Mesodermal cell (in vitro differentiated cells): ENCODE measurements around the gene PDE6H.

Experiments used
- H3K27ac ChIP-seq: 2 replicates; pipeline ENCODE4 v1.7.0; 2013; ENCODE audit warnings: mild to moderate bottlenecking, low read depth, low read length, moderate library complexity; ENCODE audit not compliant: severe bottlenecking
- H3K36me3 ChIP-seq: 2 replicates; pipeline ENCODE4 v1.7.1; 2013; ENCODE audit warnings: mild to moderate bottlenecking, low read length, moderate library complexity; ENCODE audit not compliant: control insufficient read depth, insufficient read depth
- H3K4me1 ChIP-seq: one replicate; pipeline ENCODE4 v1.7.1; 2013; ENCODE audit warnings: mild to moderate bottlenecking, low read length; ENCODE audit not compliant: insufficient read depth, control insufficient read depth, poor library complexity, severe bottlenecking
- H3K4me3 ChIP-seq: 2 replicates; pipeline ENCODE4 v1.7.0; 2013; ENCODE audit warnings: low read length, control low read depth, mild to moderate bottlenecking; ENCODE audit not compliant: insufficient read depth, poor library complexity, severe bottlenecking; ENCODE audit errors: extremely low read depth
- H3K9me3 ChIP-seq: 2 replicates; pipeline ENCODE4 v1.7.1; 2013; ENCODE audit warnings: mild to moderate bottlenecking, low read length, moderate library complexity; ENCODE audit not compliant: control insufficient read depth
- WGBS, 2 experiments: methylation state at CpG; one replicate each; pipeline ENCODE4 v1.1.5; 2013; ENCODE audit warnings: missing lambda C conversion rate in 2 of 2; ENCODE audit not compliant: insufficient coverage in 2 of 2; 5-methylcytosine and 5-hydroxymethylcytosine counted together

Gene PDE6H

DNA sequence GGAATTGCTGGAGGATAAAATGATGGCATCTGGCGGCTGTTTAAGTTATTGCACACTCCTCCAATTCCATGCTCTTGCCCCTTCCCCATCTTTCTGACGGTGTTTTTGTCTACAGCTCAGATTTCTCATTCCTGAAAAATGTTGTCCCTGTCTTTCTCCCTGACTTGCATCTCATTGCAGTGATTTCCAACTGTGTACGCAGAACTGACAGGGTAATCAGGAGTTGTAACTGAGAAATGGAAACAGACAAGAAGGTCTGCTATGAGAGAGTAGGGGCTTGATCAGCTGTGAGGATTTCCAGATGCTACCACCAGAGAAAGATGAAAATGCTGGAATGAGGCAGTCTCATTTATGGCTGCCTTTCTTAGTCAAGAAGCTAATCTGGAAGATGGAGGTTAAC, 35.8 kb upstream of the PDE6H start:
- peaks cover 14% of the 10 kb centered on the region for H3K4me1 ChIP-seq
- peak overlapping the region; percentile 47 for H3K27ac ChIP-seq
- no peaks in the 10 kb centered on the region for H3K36me3 ChIP-seq
- 92 to 100% methylated on average over 1 to 2 of the region's 3 CpGs for WGBS, 2 experiments
- no peaks in the 10 kb centered on the region for H3K9me3 ChIP-seq
- no peak overlapping the region for H3K4me3 ChIP-seq

DNA sequence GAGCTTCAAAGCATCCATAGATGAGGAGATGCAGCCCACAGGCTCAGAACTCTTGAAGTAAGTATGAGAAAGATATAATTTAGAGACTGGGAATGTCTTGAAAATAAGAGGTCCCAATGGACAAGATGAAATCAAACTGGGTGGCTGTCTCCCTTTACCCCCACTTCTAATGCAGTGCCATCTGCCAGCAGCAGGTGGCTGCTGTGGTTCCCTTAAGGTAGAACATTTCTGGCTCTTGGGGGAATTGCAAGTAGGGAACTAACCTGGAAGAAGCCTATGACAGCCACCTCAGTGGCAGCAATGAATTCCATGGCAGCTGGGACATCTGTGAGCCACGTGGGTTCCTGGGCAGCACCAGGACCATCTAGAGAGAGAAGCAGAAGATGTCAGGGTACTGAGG, 35.2 kb upstream of the PDE6H start:
- WGBS, 2 experiments, result 80% methylated on average over 1 of the region's 1 CpG; no CpG with 5 or more reads in 1 of the 2 experiments
- Histone ChIP-seq H3K9me3 (no peaks in the 10 kb centered on the region), H3K4me1 (peaks cover 14% of the 10 kb centered on the region), H3K27ac (no peak overlapping the region), H3K4me3 (no peak overlapping the region), H3K36me3 (no peaks in the 10 kb centered on the region)

DNA sequence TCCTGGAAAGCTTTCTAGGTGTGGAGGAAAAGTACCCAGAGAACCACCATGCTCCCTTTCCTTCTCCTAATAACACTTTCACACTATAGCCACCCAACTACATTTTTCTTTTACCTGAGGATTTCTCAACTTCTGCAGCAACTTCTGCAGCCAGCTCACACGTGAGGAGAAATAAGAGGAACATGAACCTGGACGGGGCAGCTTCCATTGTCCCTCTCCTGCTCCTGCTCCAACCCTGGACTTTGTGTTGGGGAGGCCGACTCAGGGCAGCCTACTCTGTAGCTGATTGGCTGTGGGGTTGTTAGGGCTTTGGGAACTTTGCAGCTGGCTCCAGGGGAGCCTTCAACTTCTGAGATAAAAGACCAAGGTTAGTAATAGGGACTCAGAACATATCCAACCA, 34.5 kb upstream of the PDE6H start, which contains the start of gene ERP27:
Gene ERP27 (minus strand): TSS at position 237 of the 400 bp plus-strand sequence. CDS start 29 bp downstream, at position 208.
- 81% methylated on average over 3 of the region's 3 CpGs; no CpG with 5 or more reads in 1 of the 2 experiments for WGBS, 2 experiments
- Histone ChIP-seq H3K4me1 (peaks cover 14% of the 10 kb centered on the region), H3K4me3 (no peak within 1 kb of the TSS), H3K36me3 (no peaks in the 10 kb centered on the region), H3K27ac (no peak within 1 kb of the TSS), H3K9me3 (no peaks in the 10 kb centered on the region)

DNA sequence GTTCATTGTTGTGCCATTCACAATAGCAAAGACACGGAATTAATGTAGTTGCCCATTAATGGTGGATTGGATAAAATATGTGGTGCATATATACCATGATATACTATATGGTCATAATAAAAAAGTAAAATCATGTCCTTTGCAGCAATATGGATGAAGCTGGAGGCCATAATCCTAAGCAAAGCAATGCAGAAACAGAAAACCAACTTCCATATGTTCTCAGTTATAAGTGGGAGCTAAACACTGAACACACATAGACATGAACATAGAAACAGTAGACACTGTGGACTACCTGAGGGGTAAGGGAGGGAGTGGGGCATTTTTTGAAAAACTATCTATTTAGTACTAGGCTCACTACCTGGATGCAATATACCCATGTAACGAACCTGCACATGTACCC, 31.5 kb upstream of the PDE6H start:
- WGBS, 2 experiments, result no CpG with 5 or more reads among the region's 2 CpGs

DNA sequence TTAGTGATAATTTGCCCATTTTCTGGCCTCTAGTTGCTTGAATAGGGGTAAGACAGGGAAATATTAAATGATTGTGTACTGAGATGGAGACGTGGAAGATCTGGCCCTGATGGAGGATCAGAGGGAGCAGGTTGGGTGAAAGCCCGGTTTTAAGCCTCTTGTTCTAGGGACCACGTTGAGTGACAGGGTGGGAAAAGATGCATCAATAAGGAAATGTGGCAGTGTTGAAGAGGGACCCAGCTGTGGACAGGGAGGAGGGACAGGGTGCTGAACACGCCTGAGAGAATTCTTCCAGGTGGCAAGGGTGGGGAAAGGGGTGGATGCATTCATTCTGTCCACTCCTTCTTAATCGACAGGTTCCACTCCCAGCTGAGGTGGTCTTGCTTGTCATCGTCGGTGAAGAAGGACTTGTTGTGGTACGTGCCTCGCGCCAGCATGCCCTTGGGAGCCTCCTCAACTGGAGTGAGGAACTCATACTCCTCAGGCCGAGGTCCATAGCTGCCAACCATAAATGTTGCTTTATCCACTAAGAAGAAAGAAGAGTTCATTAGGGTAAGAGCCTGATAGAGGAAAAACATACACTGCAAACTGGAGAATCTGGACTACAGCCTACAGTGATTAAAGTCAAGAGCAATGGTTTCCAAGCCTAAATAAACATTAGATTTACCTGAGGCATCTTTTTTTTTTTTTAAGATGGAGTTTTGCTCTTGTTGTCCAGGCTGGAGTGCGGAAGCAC, 30.5 kb upstream of the PDE6H start:
- Histone ChIP-seq H3K36me3 (no peaks in the 10 kb centered on the region), H3K9me3 (no peaks in the 10 kb centered on the region), H3K27ac (no peak overlapping the region), H3K4me1 (peaks cover under 1% of the 10 kb centered on the region), H3K4me3 (no peak overlapping the region)
- WGBS, 2 experiments, result 91 to 96% methylated on average over 7 to 9 of the region's 12 CpGs

More for the DNA sequence above, 31.5 kb upstream of the PDE6H start:
- no peak overlapping the region for H3K4me3 ChIP-seq
- no peaks in the 10 kb centered on the region for H3K9me3 ChIP-seq
- peaks cover 10% of the 10 kb centered on the region for H3K4me1 ChIP-seq
- H3K27ac ChIP-seq, result no peak overlapping the region
- H3K36me3 ChIP-seq, result no peaks in the 10 kb centered on the region

DNA sequence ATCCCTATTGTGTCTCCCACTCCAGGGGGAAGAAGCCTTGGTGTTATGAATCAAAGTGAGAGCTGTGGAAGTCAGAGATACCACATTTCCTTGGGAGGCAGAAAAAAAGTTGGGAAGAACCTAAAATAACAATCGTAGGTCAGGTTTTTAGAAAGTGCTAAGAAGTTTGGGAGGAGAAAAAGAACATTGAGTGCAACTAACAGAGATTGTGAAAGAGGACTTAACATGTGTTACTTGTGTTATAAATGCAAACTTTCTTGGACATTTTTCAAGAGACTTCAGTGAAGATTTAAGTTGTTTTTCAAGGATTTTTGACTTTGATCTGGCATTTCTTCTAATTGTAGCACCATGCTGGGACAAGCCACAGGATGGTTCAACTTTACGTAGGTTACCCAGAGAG, 26.7 kb upstream of the PDE6H start:
- no peaks in the 10 kb centered on the region for H3K9me3 ChIP-seq
- H3K27ac ChIP-seq, result no peak overlapping the region
- 91 to 95% methylated on average over 2 of the region's 2 CpGs for WGBS, 2 experiments
- H3K4me3 ChIP-seq, result no peak overlapping the region
- H3K4me1 ChIP-seq, result peaks cover 24% of the 10 kb centered on the region
- H3K36me3 ChIP-seq, result peaks cover 5% of the 10 kb centered on the region

DNA sequence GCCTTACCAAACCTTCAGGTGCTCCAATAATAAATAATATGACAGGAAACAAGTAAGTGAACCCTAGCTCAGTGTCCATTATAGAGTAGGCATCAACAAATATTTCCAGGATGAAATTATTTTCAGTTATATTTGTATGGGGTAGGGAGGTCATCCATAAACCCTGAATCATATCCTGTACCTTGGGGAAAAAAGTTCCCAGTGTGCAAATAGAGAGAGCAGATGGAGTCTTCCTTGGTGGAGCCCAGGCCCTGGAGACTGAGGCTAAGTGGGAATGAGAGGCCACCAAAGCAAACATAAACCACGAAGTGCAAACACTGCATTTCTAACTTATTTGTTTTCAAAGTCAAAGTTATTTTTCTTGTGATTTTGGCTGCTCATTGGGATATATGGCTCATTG, 26.0 kb upstream of the PDE6H start:
- Histone ChIP-seq H3K36me3 (peaks cover 5% of the 10 kb centered on the region), H3K4me1 (peaks cover 31% of the 10 kb centered on the region), H3K9me3 (no peaks in the 10 kb centered on the region), H3K27ac (no peak overlapping the region), H3K4me3 (no peak overlapping the region)
- 83% methylated on average over 1 of the region's 1 CpG; no CpG with 5 or more reads in 1 of the 2 experiments for WGBS, 2 experiments

DNA sequence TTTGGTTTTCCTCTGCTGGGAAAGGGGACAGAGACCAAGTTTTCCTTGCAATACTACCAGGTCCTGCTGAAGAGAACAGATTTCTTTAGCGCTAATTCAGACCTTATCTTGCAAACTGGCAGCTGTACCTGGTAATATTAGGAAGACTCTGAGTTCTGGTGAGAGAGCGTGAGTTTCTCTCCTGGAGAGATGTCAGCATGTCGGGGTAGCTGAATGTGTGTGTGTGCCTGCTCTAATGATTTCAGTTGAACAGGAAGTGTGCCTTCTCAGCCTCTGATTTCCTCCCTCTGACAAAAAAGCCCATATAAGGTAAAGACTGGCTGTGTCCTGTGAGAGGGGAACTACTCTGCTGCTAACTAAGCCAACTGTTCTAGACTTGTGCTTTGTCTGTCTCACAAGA, 24.2 kb upstream of the PDE6H start:
- 95 to 100% methylated on average over 1 to 2 of the region's 3 CpGs for WGBS, 2 experiments
- Histone ChIP-seq H3K27ac (peak overlapping the region; percentile 70), H3K4me3 (no peak overlapping the region), H3K4me1 (peaks cover 40% of the 10 kb centered on the region), H3K36me3 (peaks cover 5% of the 10 kb centered on the region), H3K9me3 (no peaks in the 10 kb centered on the region)

DNA sequence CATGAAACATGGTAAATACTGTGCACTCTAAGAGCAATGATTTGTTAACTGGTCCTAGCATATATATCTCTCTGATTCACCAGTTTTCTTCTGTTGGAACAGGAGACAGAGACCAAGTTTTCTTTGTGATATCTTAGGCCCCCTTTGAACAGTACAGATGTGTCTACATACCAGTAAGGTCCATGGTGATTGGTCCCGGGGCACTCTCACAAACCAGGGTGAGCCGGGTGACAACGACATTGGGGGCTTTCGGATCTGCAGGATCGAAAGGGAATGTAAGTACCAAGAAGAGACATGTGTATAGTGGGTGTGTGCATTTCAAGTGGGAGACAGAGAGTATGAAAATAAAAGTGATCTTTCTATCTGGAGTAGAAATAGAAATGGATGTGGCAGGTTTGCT, 23.2 kb upstream of the PDE6H start:
- WGBS, 2 experiments, result 88 to 98% methylated on average over 4 of the region's 5 CpGs
- H3K9me3 ChIP-seq, result no peaks in the 10 kb centered on the region
- peaks cover 5% of the 10 kb centered on the region for H3K36me3 ChIP-seq
- H3K27ac ChIP-seq, result no peak overlapping the region
- no peak overlapping the region for H3K4me3 ChIP-seq
- peaks cover 40% of the 10 kb centered on the region for H3K4me1 ChIP-seq

DNA sequence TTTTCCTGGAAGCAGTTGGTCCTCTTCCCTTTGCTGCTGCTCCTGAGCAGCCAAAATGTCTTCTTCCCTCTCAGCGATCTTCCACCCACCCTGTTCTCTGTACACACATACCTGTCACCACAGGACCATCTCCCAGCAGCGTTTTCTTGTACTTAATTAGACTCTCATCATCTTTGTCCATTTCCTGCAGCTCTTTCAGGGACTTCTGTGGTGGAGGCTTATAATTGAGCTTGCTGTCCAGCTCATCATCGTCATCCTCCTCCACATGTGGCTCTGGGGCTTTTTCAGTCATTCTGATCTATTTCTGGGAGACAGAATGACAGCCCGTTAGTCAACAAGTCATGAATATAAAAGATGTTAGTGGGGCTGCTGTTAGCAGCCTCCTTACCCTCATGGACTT, 22.4 kb upstream of the PDE6H start:
- Histone ChIP-seq H3K4me1 (peaks cover 40% of the 10 kb centered on the region), H3K4me3 (no peak overlapping the region), H3K36me3 (peaks cover 5% of the 10 kb centered on the region), H3K27ac (no peak overlapping the region), H3K9me3 (no peaks in the 10 kb centered on the region)
- 75 to 82% methylated on average over 2 of the region's 4 CpGs for WGBS, 2 experiments

DNA sequence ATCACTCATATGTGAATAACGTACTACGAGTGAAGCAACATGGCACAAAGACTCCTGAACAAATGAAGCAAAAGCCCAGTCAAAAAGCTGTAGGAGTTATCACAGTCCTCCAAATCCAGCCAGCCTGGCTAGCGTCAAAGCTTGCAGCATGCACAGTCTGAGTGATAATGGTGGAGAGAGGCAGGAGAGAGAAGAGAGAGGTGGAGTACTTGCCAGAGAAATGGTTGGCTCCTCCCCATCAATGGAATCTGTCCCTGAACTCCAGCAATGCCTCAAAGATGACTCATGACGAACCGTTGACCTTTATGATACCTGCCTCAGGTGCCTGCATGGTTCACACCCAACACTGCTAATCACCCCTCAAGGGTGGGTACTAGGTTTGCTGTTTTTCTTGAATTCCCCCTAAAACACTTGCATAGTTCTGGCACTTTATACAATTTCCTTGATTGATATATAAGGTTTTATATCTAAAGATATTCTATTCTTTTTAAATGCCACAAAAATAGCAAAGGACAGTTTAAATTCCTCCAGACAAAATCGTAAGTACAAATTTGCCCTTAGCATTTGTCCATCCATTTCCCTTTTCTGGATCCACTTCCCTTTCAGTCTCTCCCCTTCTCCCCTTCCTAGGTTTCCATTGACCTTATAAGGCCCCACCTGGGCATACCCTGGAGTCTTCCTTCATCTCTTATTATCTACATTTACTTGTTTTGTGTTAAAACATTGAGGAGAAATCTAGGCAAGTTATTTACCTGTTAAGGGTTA, 21.7 kb upstream of the PDE6H start:
- H3K4me1 ChIP-seq, result peaks cover 40% of the 10 kb centered on the region
- H3K36me3 ChIP-seq, result peaks cover 5% of the 10 kb centered on the region
- 80 to 84% methylated on average over 3 to 6 of the region's 6 CpGs for WGBS, 2 experiments
- H3K9me3 ChIP-seq, result no peaks in the 10 kb centered on the region
- no peak overlapping the region for H3K4me3 ChIP-seq
- peak overlapping the region; percentile 82 for H3K27ac ChIP-seq
